HG03064 (cell line): ENCODE data around the gene SNTG2.

Experiments
- ATAC-seq: cut with Tn5 transposase; IDR thresholded peaks from one replicate; pipeline ENCODE4 v1.9.1; 2021; ENCODE audit warnings: low read depth; ENCODE audit not compliant: unreplicated experiment

The SNTG2 gene

DNA sequence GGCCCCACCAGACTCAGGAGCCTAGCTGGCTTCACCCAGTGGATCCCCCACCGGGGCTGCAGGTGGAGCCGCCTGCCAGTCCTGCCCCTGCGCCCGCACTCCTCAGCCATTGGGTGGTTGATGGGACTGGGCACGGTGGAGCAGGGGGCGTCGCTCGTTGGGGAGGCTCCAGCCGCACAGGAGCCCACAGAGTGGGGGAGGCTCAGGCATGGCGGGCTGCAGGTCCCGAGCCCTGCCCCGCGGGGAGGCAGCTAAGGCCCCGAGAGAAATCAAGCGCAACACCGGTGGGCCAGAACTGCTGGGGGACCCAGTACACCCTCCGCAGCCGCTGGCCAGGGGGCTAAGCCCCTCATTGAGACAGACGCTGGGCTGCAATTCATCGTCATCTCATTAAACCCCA lies 184.0 kb downstream of the SNTG2 start:
- ATAC-seq: no peak

DNA sequence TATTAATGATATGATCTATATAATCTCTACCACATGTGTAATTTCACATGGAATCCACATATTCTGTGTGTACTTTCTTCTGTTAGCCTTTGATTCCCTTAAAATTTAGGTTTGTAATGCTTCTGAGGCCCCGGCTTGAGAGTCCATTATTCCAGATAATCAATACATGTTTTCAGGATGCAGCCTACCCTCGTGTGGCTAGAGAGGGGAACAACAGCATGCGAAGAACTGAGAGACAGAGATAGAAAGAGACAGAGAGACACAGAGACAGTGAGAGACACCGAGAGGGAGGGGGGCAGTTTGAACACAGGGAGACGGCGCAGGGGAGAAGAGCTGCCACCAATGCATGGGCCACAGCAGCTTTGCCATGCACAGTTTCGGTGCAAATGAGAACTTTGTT lies 185.4 kb downstream of the SNTG2 start:
- ATAC-seq: no peak

DNA sequence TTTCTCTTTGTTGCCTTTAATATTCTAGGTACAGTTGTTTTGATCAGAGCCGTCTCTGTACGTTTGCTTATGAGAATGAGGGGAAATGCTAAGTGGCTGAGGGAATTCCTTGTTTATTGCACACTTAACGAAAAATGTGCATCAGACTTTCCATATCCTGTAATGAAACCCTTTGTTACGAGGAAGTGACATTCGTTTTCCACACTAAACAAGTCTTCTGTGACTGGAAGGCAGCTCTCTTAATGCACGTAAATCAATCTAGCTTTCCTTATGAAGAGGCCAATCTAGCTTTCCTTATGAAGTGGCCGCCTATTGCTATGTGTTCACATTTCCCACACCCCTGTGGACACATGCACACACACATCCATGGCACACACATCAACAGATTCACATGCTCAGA lies 186.2 kb downstream of the SNTG2 start:
- no peak for ATAC-seq

GRCh38 chr2:1137264-1137663 lies 186.6 kb downstream of the SNTG2 start:
- no peak for ATAC-seq

DNA sequence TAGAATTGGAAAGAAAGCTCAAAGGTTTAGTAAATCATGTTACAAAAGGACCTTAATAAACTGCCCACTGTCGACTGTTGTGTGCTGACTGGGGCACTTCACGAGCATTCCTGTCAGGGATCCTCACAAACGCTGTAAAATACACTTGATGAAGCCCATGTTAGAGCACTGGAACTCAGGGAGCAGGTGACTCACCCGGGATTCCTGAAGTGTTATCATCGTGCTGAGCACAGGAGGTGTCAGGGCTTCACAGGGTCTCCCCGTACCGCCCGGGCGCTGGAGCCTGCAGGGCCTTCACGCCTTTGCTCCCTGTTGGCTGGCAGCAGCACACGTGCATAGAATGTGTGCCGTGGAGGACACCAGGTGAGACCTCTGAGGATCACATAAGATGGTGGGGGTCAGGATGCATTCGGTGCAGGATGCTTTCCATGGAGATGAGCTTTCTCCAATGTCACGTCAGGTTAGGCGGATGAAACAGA lies 187.3 kb downstream of the SNTG2 start:
- no peak for ATAC-seq

- no peak for ATAC-seq
These were observed 189.8 kb downstream of the SNTG2 start for GRCh38 chr2:1140389-1141003.

GRCh38 chr2:1141079-1141478 lies 190.4 kb downstream of the SNTG2 start:
- ATAC-seq: no peak

- ATAC-seq: no peak
These were observed 192.5 kb downstream of the SNTG2 start for GRCh38 chr2:1143129-1143528.

DNA sequence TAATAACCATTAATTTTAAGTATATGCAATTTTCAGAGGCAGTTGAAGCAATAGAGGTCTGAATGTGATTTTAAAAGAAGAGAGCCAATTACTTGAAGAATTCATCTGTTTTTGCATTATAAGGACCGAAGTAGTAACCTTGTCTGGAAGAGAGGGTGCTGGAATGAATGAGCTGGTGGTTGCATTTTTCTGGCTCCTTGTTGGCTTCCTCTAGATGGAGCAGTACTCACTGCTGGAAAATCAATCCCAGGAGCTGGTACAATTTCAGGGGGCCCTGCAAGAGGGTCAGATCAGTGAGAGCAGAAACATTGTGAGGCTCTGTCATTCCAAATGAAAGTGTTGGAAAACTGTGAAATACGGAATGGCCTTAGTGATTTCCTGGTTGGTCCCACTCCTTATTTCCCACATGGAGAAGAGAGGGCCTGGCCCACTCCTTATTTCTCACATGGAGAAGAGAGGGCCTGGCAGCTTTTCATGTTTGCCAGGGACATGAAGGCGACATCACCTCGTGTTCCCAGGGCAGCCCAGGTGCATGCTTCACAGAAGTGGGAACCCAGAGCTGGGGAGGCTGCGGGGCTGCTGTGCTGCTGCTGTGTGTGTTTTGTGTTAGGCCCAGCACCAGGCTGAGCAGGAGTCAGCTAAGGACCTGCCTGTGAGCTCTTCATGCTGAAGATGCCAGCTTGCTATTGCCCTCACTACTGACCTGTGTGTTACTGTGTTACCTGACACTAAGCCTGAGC lies 197.4 kb downstream of the SNTG2 start:
- ATAC-seq: no peak

DNA sequence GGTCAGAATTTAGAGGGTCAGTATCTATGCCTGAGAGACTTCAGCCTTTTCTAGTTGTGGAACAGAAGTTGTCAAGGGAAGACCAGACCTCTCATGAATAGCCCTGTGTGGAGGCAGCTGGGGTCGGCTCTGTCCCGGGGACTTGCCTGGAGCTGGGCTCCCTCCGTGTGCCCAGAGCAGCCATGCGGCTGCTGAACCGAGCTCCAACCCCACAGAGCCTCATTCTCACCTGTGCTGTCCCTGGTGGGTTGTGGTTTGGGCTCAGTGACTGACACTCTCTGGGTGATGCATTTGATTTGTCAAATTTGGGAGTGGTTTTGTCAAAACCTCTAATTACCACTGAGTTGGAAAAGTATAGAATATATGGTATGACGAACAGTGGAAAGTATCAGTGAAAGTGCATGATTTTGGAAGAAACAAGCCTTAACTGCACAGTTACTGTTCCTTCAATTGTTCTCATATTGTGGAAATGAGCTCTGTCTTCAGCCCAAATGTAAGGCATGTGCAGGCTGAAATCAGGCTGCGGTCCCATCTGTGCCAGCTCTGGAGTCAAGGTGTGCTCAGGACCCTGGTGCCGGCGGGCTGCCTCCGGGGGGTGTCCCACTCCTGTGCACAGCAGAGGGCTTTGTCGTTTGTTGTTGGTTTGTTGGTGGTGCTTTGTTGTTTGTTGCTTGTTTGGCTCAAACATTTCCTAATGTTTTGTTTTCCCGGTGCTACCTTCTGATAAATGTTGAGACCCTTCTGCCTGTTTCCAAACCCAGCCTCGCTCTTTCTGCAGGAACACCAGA lies 200.3 kb downstream of the SNTG2 start:
- no peak for ATAC-seq

DNA sequence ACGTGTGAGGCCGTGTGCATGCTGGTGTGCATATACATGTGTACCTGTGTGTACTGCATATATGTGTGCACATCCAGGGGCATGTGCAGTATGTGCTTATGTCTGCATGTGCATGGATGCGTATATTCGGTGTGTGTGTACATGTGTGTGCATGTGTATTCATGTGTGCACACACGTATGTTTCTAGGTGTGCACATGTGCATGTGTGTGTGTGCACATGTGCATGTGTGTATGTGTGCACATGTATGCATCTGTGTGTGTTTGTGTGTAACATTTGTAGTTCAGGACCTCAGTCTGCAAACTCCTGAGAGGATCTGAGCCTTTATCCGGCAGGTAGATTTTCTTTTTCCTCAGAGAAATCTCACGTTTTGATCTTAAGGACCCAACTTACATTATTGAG lies 201.7 kb downstream of the SNTG2 start:
- no peak for ATAC-seq

DNA sequence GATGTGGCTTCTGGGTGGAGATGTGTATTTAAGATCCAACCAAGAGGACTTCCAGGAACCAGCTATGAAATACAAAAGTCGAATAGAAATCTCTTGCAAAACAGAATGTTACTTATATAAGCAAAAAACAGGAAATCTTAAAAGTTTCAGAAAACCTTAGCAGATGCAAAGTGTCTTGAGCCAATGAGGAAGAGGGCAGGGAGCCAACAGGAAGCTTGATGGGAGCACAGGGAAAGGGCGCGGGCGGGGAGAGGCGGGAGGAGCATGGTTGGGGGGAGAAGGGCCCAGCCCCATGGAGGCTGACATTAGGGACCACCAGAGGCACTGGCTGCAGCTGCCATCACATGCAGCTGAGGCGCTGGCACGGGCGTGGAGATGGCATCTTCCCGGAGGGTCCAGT lies 203.3 kb downstream of the SNTG2 start:
- ATAC-seq: no peak

GRCh38 chr2:1154710-1155594 lies 204.3 kb downstream of the SNTG2 start:
- ATAC-seq: no peak

DNA sequence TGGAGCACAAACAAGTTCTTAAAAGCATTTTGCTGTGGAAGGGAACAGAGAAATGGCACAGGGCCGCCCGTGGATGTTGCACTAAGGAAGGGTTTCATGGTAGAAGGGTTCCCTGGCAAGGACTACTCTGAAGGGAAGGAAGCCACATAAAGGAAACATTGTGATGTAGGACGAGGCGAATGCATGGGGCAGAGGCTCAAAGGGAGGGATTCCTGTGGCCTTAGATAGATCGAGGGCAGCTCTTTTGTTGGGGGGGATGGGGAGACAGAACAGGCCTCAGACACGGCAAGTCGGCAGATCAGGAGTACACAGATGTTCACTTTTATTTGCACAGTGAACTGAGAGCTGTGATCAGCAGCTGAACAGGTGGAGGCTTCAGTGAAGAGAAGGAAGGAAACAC lies 205.4 kb downstream of the SNTG2 start:
- no peak for ATAC-seq

DNA sequence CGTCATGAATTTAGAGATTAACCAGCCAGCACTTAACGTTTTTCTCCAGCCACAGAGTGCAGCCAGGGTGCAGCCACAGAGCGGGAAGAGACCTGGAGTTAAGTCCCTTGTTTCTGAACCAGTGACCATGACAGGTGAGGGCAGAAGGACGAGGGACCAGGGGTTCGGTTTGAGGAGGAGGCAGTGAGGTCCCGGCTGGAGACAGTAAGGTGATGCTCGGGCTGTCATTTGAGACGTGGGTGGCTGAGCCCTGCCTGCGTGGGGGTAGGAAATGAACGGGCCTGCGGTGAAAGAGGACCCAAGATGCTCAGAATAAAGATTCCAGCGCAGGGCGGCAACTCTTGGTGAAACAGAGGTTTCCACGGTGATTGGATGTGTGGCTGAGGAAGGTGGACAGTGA lies 205.9 kb downstream of the SNTG2 start:
- no peak for ATAC-seq

- no peak for ATAC-seq
These were observed 206.5 kb downstream of the SNTG2 start for GRCh38 chr2:1157107-1157506.

- no peak for ATAC-seq
These were observed 208.4 kb downstream of the SNTG2 start for GRCh38 chr2:1159013-1159412.

DNA sequence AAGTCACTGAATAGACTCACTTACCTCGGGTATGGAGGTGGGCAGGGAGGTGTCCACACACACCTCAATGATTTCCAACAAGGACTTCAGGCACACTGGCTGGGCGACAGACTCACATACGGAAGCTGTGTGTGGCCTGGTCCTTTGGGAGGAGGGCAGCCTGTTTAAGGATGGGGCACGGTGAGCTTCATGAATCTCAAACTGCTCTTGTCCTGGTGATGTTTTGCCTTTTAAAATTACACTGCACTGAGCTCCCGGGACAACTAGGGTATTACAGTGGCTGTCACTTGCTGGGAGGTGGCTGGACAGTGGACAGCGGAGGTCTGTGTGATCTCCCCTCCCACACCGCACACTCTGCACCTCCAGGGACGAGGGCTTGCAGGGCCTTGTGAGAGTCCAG lies 211.6 kb downstream of the SNTG2 start:
- no peak for ATAC-seq

- ATAC-seq: no peak
These were observed 212.3 kb downstream of the SNTG2 start for GRCh38 chr2:1162768-1163584.

GRCh38 chr2:1166976-1167375 lies 216.3 kb downstream of the SNTG2 start:
- ATAC-seq: no peak
